HG02588 (cell line): Measurements from ENCODE around the gene PLD6.

Experiments used
- ATAC-seq: cut with Tn5 transposase; IDR thresholded peaks from one replicate; pipeline ENCODE4 v1.9.1; 2021; ENCODE audit warnings: mild to moderate bottlenecking, moderate library complexity; ENCODE audit not compliant: unreplicated experiment

The PLD6 gene

GRCh38 chr17:17227608-17228520 is 21.7 kb upstream of the PLD6 start:
- ATAC-seq, result no peak

GRCh38 chr17:17226451-17227265 is 20.5 kb upstream of the PLD6 start:
- no peak for ATAC-seq

DNA sequence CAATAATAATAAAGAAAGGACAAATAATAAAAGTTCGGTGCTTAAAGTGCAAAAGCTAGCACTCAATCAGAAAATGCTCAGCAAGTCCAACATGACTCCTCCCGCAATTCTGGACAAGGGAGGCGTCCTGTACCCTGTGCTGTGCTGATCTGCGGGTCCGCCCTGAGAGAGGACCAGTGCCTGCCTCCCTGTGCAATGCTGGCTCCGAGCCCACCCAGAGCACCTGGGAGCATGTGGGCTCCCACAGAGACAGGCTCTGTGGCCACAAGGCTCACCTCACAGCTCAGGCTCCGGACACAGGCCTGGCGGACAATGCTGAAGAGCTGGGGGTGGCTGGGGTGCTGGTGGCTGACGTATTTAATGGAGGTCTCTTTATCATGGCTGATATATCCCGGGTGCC is 19.8 kb upstream of the PLD6 start:
- ATAC-seq, result no peak

DNA sequence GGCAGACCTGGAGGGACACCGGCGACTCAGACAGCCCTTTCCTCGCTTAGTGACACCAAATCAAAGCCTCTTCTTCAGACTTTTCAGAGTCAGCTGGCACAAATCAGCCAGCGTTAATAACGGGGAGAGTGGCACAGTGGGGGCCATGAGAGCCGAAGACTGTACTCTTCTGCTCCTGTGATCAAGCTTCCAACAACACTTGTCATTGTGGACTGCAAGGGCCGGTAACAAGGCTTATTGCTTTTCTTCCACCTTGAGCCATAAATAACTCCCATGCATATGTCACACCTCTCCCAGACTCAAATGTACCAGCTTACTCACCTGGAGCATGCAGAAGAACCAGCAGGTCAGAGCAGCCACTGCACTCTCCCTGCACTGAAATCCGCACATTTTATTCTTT is 18.0 kb upstream of the PLD6 start:
- no peak for ATAC-seq

DNA sequence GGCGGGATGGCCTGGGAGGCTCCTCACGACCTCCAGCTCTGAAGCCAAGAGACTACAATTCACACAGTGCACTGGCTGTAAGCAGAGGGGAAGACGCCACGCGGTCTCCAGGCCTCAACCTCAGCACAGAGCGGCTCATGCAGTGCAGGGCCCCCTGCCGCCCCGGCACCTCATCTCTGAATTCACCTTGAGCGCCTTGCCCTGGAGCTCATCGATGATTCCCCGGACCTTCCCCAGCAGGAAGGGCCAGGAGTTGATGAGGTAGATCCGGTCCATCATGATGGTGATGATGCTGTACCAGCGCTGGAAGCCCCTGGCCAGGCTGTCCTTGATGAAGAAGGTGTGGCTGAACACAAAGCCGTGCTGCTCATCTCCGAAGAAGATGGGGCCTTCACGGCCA is 17.6 kb upstream of the PLD6 start:
- no peak for ATAC-seq

GRCh38 chr17:17221329-17221728 is 15.2 kb upstream of the PLD6 start:
- no peak for ATAC-seq

DNA sequence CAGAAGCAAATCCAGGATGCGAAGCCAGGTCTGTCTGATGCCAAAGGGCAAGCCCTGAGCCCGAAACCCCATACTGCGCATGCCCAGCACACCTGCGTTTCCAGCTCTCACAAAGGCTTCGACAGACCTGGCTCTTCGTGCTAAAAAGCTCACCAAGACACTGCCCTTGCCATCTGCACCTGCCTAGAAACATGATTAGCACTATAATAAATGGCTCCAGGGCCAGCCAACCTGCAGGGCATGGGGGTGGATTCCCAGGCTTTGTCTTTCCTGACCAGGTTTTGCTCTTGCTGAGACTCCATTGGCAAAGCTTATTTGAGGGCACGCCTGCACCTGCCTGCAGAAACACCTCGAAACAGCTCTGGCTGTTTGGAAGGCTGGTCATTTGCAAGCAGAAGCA is 14.4 kb upstream of the PLD6 start:
- no peak for ATAC-seq

- no peak for ATAC-seq
These were observed 11.9 kb upstream of the PLD6 start for GRCh38 chr17:17217995-17218394.

DNA sequence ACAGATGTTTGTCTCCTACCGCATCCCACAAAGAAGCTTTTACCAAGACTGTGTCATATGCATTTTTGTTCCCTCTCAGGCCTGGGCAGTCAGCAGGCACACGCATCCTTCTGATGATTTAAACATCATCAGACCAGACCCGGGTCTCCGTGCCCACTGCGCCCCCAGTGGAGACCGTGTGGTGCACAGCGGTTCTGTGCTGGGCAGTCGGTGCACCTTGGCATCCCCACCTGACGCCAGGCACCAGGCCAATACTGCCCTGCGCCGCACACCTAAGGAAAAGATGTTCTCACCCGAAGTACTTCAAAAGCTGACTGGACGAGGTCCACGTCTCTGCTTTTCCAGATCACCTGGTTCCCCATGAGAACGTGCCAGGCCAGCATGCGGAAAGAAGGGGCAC is 10.6 kb upstream of the PLD6 start:
- no peak for ATAC-seq

DNA sequence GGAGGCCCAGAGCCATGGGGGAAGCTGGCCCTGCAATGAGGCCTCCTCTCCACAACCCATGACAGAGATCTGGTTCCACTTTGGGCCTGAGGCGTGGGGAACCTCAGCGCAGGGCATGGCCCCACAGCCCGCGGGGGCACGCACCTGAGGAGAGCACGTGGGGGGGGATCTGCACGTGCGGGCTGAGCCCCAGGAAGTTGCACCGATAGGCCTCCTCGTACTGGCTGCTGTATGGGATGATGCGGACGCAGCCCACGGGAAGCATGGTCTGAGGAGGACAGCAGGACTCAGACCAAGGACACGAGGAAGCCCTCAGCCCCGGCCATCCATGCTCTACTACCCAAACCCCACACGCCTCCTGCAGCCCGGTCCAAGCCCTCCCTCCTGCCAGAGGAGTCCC is 10.1 kb upstream of the PLD6 start:
- no peak for ATAC-seq

DNA sequence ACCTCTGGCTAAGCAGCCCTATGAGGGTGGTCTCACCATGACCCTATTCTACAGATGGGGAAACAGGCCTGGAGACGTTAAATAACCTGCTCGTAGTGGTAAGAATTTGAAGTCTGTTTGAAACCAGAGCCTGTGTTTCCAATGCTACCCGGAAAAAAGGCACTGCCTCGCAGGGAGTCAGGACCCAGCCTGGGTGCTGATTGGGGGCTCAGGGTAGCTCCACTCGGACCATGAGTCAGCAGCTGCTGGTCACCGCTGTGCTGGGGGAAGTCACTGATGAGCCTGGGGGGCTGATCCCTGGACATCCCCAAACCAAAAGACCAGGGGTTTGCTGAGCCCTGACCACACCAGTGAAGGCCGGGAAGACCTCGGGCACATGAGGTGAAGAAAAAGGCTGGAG is 9.4 kb upstream of the PLD6 start:
- ATAC-seq, result no peak

DNA sequence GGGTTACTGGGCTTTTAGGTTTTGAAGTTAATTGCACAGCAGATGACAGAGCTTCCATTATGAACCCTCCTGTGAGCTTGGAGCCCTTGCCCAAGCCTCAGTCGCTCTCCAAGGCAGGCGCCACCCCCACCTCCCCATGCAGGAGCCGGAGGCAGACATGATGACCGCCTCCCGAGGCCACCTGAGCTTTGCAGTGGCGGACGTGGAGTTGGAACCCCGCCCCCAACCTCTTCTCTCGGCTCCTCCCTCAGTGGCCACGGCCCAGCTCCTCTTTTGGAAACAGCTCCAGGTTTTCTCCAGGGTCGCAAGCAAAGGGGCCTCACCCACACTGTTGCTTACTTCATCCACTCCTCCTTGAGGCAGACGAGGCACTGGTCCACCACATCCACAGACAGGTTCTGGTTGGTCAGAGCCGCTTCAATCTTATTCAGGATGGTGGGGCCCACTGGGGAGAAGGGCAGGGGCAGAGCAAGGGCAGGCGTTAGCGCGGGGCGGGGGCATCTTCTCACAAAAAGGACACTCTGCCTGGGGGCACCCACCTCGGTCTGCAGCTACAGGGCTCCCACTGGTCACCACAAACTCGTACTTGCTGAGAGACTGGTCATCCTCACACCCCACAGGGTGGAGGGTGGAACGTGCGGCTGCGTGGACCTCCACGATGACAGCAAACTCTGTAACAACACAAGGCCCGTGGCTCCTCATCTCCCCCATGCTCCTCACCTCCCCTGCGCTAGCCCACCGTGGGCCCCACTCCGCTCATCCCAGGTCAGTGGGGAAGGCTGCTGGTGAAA is 8.7 kb upstream of the PLD6 start:
- ATAC-seq, result no peak

- no peak for ATAC-seq
These were observed 7.6 kb upstream of the PLD6 start for GRCh38 chr17:17213775-17214174.

DNA sequence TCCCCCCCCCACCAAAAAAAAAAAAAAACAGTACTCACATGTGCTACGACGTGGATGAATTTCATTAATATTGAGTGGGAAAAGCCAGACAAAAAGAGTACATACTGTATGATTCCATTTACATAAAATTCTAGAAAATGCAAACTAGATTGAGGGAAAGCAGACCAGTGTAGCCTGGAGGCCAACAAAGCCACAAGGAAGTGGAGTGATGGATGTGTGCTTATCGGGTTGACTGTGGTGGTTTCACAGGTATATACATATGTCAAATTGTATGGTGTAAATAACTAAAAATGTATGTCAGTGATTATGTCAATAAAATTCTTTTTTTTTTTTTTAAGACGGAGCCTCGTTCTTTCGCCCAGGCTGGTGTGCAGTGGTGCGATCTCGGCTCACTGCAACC is 1.9 kb upstream of the PLD6 start:
- ATAC-seq, result no peak

- ATAC-seq, result no peak
These were observed 791 bp upstream of the PLD6 start for GRCh38 chr17:17206913-17207335.

- peak; percentile 30 for ATAC-seq
These were observed 587 bp downstream of the PLD6 start for GRCh38 chr17:17205368-17206123.

DNA sequence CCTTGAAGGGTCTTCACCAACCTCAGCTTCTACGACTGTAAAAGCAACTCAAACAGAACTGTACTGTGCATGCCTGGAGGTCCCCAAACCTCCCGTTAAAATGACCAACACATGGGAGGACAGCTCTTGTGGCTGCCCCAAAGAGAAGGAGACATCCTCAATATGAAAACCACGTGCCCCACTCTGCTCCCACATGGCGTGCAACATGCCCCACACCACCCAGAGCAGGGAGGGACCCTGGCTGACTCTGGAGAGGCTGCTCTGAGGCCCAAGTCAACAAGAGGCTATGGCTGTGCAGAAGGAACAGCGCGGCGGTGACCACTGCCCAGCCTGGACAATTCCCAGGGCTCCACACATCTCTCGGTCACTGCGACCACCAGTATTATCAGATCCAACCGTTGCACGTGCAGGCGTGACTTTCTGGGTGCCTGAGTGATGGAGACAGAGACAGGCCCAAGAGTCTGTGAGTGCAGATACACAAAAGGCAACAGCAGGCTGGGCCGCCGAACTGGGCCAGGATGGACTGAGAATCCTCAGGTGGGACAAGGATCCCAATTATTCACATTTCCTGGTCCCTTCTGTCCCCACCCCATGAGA is 1.4 kb downstream of the PLD6 start:
- no peak for ATAC-seq

GRCh38 chr17:17204041-17204591 is 2.0 kb downstream of the PLD6 start:
- no peak for ATAC-seq

- no peak for ATAC-seq
These were observed 2.9 kb downstream of the PLD6 start for GRCh38 chr17:17203173-17203730.

- no peak for ATAC-seq
These were observed 4.2 kb downstream of the PLD6 start for GRCh38 chr17:17201907-17202306.
